ENCODE measurements around the gene XYLB.

Gene XYLB

DNA sequence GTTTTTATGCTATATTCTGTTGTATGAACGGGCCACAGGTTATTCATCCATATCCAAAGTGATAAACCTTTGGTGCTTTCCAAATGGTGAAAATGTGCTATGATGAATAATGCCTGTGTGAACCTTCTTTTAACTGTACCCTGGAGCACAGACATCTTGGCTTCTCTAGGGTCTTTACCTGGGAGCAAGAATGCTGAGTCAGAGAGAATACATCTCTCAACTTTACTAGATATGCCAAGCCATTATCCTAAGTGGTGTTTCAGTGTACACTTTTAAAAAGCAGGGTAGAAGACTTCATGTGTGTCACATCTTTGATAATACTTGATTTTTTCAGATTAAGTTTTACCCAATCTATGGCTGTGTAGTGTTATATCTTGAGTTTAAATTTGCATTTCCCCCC, 23.5 kb upstream of the XYLB start:
- DNase-seq (ENCODE audit: low read depth): no peak

DNA sequence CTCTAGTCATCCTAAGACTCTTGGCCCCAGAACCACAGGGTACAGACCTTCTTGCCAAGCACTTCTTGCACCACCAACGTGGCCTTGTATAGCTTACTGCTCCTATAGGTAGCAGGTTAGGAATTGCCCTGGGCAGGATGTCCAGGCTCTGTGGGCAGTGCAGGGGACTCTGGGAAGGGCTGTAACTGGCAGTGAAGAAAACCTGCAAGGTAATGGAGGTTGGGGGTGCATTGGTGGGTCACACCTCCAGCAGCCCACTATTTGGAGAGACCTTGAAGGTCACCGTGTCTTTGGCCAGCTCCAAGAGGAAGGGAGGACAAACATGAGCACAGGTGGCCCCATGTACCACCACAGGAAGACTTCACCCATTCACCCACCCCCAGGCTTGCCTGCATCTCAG, 21.3 kb upstream of the XYLB start:
- DNase-seq (ENCODE audit: low read depth): no peak

DNA sequence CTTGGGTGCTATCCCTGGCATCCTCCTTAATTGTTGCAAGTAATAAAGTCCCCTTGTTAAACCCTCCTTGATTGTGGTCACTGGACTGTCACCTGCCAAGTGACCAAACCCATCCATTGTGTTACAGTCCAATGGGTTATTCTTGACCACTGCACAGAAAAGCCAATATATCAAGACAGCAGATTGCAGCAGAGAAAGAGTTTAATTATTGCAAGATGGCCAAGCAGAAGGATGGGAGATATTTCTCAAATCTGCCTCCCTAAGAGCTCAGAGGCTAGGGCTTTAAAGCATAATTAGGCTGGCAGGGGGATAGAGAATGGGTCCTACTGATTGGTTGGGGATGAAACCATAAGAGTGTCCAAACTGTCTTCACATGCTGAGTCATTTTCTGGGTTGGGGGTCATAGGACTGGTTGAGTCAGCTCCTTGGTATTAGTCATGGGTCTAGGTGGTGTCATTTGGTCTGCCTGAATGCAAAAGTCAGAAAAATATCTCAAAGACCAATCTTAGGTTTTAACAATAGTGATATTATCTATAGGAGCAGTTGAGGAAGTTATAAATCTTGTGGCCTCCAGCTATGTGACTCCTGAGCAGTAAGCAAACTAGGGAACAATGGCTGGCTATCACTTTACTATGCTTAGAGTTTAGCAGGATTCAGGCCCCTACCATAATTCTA, 19.1 kb upstream of the XYLB start:
- no peak for DNase-seq (ENCODE audit: low read depth)

DNA sequence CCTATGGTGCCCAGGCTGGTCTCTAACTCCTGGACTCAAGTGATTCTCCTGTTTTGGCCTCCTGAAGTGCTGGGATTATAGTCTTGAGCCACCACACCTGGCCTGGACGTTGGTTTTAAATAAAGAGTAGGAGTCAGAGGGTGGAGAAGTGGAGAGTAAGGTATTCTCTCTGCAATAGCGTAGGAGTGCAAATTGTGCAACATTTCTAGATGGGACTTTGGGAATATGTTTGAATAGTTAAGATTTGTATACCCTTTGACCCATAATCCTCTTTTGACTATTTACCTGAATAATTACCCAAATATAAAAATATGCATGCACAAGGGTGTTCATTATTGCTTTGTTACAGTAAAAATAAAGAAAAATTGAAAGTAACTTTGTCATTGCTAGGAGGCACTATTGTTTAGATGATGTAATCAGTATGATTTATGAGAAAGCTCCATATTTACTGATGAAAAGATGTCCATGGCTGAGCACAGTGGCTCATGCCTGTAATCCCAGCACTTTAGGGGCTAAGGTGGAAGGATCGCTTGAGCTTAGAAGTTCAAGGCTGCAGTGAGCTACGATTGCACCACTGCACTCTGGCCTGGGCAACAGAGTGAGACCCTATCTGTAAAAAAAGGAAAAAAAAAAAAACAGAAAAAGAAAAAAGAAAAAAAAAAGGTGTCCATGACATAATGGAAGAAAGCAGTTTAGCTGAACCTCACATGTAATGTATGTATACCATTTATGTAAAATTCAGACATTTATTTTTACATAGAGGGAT, 15.1 kb upstream of the XYLB start:
- DNase-seq (ENCODE audit: low read depth): no peak

DNA sequence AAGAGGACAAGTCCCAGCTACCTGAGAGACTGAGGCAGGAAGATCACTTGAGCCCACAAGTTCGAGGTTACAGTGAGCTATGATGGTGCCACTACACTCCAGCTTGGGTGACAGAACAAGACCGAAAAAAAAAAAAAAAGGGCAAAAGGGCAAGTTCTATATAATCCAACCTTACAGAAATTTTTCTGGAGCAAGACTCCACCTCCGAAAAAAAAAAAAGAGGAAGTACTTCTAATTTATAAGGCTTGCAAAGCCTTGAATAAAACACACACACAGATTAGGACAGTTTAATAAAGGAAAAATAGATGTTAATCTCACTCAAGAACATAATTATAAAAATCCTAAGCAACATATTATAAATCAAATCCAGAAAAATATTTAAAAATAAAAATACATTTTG, 14.4 kb upstream of the XYLB start:
- DNase-seq (ENCODE audit: low read depth): no peak

DNA sequence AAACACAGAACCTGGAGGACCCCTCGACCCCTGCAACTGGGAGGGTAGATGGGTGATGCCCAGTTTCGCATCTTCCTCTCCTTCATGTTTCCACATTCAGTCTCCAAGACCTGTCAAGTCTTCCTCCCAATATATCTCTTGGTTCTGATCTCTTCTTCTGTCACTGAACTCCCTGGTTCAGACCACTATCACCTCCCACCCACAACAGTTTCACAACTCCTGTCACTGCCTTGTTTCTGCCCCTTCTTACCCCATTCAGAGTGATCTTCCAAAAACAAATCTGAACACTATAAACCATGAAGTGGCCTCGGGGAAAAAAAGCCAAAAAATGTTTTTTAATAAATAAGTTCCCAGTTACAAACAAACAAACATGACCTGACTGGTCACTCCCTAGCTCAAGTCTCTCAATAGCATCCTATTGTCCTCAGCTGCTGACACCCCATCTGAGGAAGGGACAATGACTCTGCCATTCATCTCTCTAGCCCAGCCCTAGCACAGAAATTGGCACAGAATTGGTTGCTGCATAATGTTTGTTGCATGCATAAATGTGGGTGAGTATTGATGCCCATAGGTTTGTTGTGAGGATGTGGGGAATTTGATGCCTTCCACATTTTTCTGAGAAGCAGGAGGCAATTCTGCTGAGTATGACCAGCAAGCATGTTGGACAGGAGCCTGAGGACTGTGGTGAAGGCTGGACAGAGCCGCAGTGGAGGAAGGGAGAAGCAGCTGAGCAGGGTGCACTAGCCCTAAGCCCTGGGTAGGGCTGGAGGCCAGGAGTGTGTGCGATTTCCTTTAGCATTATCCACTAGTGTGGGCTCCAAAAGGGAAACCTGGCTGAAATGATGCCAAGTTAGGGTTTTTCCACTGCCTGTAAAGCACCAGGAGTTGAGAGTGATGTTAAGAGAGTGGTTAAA, 12.2 kb upstream of the XYLB start:
- DNase-seq (ENCODE audit: low read depth): no peak

DNA sequence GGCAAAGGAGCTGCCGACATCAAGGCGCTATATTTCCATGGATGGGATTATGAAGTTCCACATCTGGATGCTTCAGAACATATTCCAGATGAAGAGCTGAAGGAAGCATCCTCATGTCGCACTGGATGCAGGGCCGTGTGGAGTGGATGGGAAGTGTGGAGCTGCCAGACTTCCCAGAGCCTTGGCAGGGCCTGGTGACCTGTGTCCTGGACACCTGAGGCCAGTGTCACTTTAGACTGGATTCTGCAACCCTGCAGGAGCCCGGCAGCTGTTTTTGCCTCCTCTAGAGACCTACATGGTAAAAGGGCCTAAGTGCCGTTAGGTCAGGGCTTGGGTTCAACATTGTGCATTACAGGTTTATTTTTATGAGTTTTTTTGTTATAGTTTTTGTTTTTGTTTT, 11.3 kb upstream of the XYLB start:
- no peak for DNase-seq (ENCODE audit: low read depth)

DNA sequence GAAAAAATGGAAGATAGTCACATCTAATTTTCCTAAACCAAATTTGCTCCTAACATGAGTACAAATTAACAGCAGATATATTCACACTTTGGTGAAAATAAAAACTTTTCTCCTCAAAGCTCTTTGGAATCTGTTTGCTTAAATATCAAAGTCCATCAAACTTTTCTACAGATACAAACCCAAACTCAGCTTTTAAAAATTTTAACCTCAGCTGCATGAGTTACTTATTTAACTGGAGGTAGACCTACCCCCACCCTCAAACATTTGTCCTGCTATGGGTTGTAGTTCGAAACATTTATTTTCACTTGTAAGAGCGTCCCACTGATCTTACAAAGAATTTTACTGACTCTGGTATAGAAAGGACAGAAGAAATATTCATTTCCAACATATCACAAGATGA, 8.9 kb upstream of the XYLB start:
- DNase-seq (ENCODE audit: low read depth): no peak

DNA sequence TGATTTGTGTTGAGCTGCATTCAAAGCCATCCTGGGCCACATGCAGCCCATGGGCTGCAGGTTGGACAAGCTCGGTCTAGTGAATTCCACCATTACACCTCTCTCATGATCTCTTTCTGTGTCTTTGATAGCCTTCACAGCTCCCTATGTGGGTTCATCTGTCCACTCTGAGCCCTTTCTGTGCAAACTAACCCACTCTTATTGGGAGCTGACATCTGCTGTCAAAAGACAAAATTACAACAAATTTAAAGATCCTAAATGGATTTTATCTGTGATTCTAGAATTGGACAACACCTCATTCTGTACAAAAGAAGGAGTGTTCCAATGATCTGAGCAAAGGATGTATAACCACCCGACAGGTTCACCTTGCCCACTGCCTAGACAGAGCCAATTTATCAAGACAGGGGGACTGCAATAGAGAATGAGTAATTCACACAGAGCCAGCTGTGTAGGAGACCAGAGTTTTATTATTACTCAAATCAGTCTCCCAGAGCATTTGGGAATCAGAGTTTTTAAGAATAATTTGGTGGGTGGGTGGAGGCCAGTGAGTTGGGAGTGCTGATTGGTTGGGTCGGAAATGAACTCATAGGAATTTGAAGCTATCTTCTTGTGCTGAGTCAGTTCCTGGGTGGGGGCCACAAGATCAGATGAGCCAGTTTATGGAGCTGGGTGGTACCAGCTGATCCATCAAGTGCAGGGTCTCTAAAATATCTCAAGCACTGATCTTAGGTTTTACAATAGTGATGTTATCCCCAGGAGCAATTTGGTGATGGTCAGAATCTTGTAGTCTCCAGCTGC, 2.6 kb upstream of the XYLB start:
- no peak for DNase-seq (ENCODE audit: low read depth)

DNA sequence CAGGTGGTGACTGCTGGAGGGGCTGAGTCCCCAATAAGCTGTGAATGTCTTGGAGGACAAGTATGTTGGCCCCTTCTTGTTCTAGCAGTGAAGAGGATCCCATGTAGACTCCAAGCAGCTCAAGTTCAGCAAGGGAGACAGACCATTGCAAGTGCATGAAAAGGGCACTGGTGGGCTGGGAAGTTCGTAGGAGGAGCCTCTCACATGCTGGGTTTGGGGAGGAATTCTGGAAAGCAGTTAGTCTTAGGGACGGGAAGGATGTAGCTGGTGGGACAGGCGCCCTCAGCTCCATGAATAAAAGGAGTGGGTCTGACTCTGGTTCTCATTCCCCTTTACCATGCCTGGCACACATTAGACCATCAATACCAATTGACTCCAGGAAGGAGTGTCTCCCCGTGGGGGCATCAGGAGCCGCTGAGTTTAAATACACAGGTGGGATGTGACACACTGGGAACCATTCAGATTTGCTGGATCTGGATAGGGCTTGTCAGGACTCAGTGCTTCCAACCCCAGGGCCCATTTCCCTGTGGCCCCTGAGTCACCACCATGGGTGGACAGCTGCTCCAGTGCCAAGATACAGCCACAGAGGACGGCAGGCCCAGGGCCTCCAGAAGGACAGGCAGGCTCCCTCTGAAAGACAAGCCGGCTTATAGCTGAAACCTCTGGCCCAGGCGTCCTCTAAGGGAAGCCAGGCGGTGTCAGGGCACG, 552 bp upstream of the XYLB start:
- no peak for DNase-seq (ENCODE audit: low read depth)

DNA sequence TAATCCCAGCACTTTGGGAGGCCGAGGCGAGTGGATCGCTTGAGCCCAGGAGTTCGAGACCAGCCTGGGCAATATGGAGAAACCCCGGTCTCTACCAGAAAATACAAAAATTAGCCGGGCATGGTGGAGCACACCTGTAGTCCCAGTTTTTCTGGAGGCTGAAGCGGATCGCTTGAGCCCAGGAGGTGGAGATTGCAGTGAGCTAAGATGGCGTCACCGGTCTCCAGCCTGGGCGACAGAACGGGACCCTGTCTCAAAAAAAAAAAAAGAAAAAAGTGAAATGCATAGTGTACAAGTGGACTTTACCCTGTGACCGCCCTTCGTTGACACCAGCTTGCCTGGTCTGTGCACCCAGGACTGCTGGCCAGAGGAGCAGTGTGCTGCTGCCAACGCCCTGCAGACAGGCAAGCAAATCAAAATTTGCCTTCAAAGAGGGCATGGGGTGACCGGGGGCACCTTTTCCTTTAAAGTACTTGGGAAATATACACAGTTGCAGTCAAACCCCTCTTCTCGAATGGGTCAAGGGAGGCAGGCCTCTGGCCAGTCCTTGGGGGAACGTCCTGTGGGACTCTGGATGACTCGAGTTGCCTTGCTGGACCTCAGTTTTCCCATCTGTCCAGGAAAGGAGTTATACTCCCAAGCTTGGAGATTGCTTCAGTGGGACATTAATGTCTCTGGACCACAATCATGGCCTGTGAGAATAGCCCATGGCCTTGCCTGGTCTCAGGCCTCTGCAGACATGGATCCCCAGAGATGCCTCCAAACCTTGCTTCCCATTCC, 1.0 kb downstream of the XYLB start:
- DNase-seq (ENCODE audit: low read depth): no peak

DNA sequence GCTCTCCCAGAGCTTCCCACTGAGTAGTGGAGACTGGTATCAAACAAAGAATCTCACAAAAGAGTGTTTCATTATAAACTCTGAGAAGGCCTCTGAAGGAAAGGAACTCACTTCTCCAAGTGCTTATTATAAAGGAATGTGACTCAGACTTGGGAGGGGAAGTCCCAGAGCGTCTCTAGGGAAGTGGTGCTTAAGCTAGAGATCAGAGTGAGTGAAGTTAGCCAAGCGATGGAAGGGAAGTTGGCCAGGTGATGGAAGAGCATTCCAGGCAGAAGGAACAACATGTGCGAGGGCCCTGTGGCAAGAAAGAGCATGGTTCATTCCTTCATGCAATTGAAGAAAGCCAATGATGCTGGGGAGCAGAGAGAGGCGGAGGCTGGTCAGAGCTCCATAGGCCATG, 2.3 kb downstream of the XYLB start:
- no peak for DNase-seq (ENCODE audit: low read depth)

DNA sequence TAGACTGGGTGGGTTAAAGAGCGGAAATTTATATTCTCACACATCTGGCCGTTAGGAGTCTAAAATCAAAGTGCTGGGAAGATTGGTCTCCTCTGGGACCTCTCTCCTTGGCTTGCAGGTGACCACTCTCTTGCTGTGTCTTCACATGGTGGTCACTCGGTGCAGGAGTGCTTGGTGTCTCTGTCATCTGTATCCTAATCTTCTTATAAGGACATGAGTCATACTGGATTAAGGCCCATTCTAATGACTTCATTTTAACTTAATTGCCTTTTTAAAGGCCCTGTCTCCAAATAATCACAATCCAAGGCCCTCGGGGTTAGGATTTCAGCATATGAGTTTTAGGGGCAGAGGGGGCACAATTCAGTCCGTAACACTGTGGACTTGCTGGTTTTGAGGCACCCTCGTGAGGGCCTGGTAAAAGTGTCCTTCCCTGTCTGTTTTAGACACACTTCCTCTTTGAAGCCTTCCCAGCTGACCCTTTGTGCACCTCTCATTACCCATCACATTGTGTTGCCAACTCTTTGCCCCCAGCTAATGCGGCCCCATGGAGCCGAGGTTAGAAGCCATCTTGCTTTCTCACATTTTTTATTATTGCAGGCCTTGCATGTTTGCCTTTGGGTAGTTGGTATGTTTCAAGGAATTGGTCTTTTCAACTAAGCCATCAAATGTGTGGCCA, 3.2 kb downstream of the XYLB start:
- no peak for DNase-seq (ENCODE audit: low read depth)

DNA sequence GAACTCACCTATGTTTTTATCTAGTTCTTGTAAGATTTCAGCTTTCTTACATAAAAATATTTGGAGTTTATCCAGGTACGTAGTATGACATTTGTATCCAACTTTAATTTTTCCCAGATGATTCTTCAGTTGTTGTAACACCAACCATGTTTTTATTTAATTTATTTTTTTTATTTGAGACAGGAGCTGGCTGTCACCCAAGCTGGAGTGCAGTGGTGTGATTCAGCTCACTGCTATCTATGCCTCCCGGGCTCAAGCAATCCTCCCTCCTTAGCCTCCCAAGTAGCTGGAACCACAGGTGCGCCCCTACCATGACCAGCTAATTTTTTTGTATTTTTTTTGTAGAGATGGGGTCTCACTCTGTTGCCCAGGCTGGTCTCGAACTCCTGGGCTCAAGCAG, 6.6 kb downstream of the XYLB start:
- no peak for DNase-seq (ENCODE audit: low read depth)

DNA sequence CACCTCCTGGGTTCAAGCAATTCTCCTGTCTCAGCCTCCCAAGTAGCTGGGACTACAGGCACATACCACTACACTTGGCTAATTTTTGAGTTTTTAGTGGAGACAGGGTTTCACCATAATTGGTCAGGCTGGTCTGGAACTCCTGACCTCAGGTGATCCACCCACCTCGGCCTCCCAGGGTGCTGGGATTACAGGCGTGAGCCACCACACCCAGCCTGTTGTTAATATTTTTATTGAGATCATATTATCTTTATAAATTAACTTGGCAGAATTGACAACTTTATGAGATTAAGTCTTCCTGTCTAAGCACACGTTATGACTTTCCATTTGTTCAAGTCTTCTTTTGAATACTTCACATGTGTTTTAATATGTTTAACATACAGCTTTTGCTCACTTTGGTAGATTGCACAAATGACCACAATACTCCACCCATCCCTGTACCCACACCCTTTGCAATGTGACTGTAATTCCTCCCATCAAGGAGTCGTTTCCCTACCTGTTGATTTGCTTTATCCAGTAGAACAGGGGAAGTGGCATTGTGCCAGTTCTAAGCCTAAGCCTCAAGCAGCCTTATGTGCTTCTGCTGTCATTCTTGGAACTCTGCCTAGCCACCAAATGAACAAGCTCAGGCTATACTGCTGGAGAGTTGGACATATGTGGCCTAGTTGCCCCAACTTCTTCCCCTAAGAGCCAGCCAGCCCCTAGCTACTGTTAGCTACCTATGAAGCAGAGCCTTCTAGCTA, 8.2 kb downstream of the XYLB start:
- DNase-seq (ENCODE audit: low read depth): no peak

DNA sequence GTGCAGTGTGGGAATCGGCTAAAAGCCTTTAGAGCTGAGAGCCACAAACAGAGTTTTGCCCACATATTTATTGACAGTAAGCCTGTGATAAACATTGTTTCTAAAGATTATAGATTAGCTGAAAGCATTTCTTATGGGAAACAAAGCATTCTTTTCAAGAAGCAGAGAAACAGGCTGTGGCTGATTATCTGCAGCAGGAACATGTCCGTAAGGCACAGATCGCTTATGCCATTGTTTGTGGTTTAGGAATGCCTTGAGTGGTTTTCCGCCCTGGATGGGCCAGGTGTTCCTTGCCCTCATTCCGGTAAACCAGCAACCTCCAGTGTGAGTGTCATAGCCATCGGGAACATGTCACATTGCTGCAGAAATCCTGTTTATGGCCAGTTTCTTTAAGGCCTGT, 12.5 kb downstream of the XYLB start:
- DNase-seq (ENCODE audit: low read depth): no peak

DNA sequence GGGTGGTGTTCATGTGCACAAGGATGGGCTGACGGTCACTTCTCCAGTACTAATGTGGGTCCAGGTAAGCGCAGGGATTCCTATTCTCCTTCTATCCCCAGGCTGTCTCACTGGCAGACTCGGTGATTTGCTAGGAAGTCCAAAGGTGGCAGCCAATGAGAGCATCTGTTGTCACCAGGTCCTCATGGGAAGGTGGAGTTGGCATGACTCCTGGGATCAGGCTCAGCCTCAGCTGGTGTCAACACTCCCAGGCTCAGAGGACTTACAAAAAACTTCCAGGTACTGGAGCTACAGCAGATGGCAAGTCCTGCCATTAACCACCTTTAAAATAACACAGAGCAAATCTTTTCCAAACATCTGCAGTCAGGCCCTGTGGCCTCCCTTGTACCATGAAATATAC, 13.8 kb downstream of the XYLB start:
- no peak for DNase-seq (ENCODE audit: low read depth)

DNA sequence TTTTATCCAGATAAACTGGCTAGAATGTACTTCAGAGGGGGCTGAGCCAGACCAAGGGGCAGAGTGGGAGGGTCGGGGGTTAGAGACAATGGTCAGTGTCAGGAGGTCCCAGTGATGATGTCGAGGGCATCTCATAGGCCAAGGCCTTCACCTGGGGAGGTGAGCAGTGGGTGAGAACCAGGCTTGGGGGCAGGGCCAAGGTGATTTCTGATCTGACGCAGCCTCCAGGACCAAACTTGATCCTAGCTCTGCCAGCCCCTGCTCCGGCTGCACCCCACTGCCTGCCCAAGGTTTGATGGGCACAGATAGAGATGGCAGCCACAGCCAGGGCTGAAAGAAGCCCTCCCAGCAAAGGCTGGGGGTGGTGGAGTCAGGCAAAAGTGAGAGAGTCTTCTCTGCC, 14.9 kb downstream of the XYLB start:
- DNase-seq (ENCODE audit: low read depth): no peak

DNA sequence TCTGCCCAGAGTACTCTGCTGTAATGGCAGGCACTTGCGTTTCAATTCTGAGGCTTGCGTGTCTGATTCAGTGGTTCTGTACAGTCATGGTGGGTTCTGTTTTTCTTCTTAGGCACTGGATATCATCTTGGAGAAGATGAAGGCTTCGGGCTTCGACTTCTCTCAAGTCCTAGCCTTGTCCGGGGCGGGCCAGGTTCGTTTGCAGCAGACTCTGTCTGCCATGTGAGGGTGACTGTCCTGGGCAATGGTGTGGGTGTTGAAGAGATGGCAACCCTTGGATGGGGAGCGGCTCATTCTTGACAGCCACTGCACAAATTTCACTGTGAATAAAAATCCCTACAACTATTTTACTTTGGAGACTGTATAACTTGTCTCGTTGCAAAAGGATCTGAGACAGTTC, 16.2 kb downstream of the XYLB start:
- no peak for DNase-seq (ENCODE audit: low read depth)

Measured in stimulated activated CD8-positive, alpha-beta memory T cell treated with anti-CD3 and anti-CD28 coated beads, Interleukin-15, amount 100 ng/mL, for 1 hour (primary cell).